HG02852 (cell line): ENCODE measurements around the gene ZFYVE19.

Experiments used
- ATAC-seq: cut with Tn5 transposase; IDR thresholded peaks from one replicate; pipeline ENCODE4 v1.9.1; 2021; ENCODE audit warnings: mild to moderate bottlenecking, moderate library complexity; ENCODE audit not compliant: unreplicated experiment

The ZFYVE19 gene

DNA sequence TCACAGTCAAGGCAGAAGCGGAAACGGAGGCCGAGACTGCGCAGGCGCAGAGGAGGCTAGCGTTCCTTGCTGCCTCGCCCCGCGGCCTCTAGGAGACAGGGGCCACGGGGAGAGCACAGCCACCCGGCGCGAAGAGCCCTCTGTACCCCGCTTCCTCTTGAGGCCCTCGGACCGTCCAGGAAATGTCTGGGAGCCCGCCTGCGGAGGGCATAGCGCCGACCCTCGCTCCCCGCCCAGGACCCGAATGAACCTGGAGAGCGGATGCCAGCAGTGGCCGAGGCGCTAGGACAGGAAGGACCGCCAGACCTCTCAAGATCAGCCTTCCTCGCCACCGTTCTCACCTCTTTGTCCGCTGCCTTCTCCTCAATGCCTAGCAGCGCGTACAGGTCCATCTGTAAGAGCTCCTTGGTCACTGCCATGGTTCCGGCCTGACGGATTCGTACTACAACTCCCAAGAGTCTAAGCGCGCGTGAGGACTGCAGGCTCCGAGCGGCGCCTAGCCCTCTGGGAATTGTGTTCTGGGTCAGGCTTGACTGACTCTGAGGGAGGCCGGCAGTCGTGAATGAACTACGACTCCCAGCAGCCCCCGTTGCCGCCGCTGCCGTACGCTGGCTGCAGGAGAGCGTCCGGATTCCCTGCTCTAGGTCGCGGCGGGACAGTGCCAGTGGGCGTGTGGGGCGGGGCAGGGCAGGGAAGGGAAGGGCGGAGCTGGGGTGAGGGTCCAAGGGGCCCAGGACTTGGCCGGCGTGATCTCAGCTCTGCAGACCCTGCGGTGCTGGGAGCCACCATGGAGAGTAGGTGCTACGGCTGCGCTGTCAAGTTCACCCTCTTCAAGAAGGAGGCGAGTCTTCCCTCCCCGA lies at the start of gene ZFYVE19, which contains the start of gene DNAJC17:
TSS of gene ZFYVE19 (plus strand) at position 62 of the 860 bp plus-strand sequence. CDS start at position 563, 501 bp downstream.
TSS of gene DNAJC17 (minus strand) at position 446 of the 860 bp plus-strand sequence. CDS start at position 419, 27 bp downstream.
- peak; percentile 95 for ATAC-seq

GRCh38 chr15:40759961-40760360 lies 46.9 kb upstream of the ZFYVE19 start:
- ATAC-seq: no peak

- ATAC-seq: peak; percentile 1
Measured at GRCh38 chr15:40762919-40763800, 43.7 kb upstream of the ZFYVE19 start.

- peak; percentile 57 for ATAC-seq
Measured at GRCh38 chr15:40763801-40764628, 42.9 kb upstream of the ZFYVE19 start, which contains the start of gene GCHFR. Gene GCHFR, plus strand, starts transcription at chr15:40764068. Its CDS starts 113 bp downstream, at chr15:40764181.

DNA sequence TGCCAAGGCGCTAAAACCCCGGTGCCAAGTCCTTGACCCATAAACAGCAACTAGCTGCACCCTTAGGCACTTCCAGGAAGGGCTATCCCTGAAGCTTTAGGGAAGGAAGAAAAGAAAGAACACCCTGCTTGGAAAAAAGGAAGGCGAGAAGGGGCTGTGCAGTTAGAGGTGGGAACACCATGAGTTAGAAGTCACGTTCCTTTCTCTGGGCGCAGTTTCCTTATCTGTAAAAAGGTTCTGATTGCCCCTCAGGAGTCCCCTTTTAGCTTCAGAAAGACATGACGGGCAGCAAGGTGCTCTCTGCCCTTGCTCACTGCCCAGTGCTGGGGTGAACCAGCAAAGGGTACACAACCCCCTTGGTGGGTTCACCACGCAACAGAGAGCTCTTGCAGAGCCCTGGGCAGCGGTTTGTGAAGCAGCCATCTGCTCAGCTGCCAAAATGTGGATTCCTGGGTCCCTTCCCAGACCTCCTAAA lies 42.2 kb upstream of the ZFYVE19 start:
- no peak for ATAC-seq

DNA sequence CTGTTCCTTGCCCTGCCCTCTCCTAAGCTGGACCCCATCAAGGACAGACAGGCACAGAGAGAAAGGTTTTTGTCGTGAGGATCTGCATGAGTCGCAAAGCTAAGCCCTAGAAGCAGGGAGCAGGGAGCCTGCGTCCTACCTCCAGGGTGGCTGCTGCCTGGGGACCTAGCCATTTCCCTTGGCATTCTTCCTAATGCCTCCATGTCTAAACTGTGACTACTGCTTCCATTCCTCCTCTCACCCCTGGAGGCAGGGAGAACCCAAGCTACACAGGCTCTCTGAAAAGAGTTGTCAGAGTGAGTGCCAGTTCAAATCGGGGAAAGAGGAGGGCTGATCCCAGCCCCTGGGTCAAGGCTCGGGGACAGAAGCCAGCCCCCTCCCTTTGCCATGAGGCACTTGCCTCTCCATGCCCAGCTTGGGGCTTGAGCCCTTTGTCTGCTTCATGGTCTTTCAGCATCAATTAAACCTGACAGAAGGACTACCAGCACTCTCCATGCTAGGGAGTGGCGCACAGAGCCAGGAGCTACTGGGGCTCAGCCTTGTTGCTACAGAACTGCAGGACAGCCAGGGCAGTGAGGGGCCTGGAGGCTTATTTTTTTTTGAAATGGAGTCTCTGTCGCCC lies 40.6 kb upstream of the ZFYVE19 start:
- ATAC-seq: no peak

DNA sequence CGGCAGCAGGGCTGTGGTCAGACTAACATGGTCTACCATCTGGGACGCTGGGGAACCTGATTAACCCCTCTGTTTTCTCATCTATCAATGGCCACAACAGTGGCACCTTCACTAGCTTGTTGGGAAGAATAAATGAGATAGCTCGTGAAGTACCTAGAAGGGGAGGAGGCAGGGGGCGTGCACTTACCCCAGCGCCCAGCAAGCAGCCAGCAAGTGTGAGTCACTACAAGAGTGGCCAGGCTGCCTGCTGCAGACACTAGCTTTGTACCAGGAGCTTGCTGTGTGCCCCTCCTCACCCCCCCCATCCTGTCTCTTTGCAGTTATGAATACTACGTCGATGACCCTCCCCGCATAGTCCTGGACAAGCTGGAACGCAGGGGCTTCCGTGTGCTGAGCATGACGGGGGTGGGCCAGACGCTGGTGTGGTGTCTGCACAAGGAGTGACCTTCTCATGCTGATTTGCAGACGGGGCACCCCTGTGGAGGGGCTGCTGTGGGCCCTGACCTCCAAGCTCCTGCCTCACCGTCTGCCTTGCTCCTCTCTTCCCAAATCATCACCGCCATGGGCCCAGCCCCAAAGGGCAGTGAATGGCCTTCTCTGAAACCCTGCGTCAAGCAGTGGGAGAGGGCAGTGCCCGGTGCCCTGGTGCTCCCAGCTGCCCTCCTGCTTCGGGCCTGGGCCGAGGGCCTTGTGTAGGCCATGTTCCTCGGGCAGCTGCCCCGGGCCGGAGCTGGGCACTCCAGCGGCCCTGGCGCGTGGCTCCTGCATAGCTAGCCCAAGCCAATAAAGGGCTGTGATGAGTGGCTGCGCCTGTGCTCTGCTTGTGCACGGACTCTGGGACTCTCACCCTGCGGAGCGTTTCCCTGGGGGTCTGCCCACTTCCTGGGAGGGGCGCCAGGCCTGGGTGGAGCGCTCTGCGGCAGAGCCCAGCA lies 39.7 kb upstream of the ZFYVE19 start:
- ATAC-seq: no peak

GRCh38 chr15:40767838-40768500 lies 38.9 kb upstream of the ZFYVE19 start:
- ATAC-seq: no peak

DNA sequence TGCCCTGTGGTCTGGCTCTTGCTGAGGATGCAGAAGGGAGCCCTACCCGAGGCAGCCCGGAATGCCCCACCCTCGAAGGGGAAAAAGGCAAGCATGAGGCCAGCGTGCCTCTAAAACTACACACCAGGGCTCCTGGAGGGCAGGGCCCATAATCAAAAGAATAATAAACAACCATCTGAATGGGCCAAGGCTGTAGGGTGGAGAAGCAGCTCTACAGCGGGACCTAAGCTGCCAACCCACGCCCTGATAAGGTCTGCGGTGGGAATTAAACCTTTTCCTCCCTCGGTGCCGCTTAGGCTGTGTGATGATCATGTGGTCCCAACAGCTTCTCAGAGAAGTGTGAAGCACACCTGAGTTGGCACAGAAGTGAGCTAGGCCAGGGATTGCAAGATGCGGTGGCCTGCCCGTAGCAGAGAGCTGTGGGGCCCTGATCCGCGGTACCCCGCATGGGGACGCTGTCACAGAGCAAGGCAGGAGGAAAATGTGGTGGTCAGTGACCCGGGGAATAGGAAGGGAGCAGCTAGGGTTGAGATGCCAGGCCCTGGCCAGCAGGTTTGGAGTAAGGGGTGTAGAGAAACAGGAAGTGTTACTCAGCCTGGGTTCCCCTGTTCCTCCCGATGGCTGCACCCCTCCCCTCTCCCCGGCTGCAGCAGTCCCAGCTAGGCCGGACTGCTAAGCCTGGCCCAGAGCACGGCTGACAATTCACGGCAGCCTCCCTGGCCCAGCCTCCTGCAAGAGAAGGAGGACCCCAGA lies 38.2 kb upstream of the ZFYVE19 start:
- ATAC-seq: no peak

DNA sequence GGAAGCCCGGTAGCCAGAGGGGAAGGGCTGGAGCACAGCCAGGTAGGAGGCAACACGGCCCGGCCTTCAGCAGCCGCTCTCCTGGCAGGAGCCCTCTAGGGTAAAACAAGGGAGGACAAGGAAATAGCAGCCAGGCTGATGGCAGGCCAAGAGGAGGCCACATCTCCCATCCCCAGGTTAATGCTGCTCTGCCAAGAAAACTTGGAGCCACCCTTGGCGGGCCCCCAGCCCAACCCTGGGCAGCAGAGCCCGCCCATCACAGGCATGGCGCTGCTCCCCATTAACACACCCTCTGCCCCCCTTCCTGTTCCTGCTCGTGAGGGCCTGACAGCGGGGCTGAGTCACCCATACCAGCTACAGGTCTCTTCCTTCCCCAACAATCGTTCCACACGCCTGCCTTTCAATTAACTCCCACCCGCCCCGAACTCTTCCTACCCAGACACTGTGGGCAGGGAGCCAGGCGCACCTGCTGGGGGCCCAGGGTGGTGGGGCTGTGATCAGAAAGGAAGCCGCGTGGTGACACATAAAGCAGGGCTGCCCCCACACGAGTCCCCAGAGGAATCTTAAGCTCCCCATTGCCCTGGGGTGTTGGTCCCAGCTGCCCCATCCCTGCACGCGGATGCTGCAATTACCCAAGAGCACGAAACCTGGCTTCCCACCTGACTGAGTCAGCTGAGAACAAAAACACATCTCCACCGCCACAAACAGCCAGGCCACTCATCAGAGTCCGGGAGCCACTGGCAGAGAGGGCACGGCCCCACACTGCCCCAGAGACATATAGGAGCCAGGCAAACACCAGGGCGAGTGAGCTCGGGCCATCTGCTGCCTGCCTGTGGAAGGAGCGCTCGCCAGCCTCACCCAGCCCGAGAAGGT lies 37.4 kb upstream of the ZFYVE19 start, which contains the start of gene C15orf62:
TSS of gene C15orf62 (plus strand) at position 707 of the 873 bp plus-strand sequence. CDS start 516 bp downstream, outside the sequence.
- no peak for ATAC-seq

DNA sequence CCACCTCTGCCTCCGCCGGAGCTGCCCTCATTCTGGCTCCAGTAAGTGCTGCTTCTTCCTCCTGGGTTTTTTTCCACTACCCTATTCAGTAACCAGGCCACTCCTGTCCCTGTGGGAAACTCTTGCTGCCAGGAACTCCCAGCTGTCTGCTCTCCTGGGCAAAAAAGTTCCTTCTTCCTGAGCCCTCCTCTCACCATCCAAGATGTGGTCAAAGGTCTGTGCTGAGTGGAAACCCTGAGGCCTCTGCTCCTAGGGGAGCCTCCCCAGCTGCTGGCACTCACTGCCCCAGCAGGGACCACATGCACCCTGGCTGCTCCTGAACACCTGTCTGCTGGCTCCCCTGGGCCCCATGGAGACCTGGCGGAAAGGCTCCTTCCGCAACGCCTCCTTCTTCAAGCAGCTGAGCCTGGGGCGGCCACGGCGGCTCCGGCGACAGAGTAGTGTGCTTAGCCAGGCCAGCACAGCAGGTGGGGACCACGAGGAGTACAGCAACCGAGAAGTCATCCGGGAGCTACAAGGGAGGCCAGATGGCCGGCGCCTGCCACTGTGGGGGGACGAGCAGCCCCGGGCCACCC lies 36.7 kb upstream of the ZFYVE19 start:
- ATAC-seq: no peak

DNA sequence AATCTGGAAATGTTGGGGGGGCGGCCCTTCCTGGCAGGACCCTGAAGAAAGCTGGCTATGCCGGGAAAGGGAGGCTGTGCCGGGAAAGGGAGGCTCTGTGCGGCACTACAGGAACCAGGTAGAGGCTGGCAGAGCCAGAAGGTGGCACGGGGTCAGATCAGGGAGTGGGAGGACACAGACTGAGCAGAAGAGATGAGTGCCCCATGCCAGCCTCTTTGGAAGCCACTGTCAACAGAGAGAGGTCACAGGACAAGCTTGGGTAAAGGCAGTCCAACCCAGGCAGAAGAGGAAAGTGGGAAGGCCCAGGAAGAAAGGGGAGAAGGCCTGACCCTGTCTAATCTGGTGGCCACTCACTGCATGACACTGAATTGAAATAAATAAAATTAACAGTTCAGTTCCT lies 35.6 kb upstream of the ZFYVE19 start:
- ATAC-seq: no peak

- no peak for ATAC-seq
Measured at GRCh38 chr15:40772014-40772413, 34.9 kb upstream of the ZFYVE19 start.

GRCh38 chr15:40773496-40773895 lies 33.4 kb upstream of the ZFYVE19 start:
- no peak for ATAC-seq

- no peak for ATAC-seq
Measured at GRCh38 chr15:40773902-40774301, 33.0 kb upstream of the ZFYVE19 start.

DNA sequence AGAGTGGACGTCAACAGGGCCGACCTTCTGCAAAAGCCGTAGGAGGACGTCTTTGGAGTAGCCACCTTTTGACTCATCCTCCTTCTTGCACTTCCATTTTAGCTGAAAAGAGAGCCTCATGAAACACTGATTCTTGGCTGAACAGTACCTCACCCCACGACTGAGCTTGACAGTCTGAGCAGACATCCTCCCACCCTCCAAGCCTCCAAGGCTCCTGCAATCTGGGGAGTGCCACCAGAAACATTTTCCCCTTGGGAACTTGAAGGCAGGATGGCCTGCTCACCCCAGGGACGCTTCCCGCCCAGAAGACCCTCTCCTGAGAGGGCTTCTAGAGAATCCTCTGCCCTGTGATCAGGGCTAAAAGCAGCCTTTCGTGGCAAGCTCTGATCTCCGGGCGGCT lies 31.9 kb upstream of the ZFYVE19 start:
- ATAC-seq: no peak
